GM20000 (cell line): ENCODE results near the gene EFTUD2.

Experiments
- DNase-seq: peaks from one replicate; pipeline ENCODE4 v3.0.0; 2012; ENCODE audit warnings: low spot score
- CTCF ChIP-seq: IDR thresholded peaks from 2 replicates; pipeline ENCODE4 v1.5.1; 2012; ENCODE audit warnings: mild to moderate bottlenecking, control low read depth; ENCODE audit errors: extremely low read depth, missing control alignments

EFTUD2 gene

GRCh38 chr17:44878627-44879221 lies 20.5 kb downstream of the EFTUD2 start:
- TF ChIP-seq CTCF: no peak
- peak; percentile 33 for DNase-seq

GRCh38 chr17:44877121-44877520 lies 22.1 kb downstream of the EFTUD2 start:
- TF ChIP-seq CTCF: no peak
- DNase-seq: no peak

GRCh38 chr17:44875761-44876160 lies 23.5 kb downstream of the EFTUD2 start:
- no peak for DNase-seq
- TF ChIP-seq CTCF: no peak

GRCh38 chr17:44872131-44872768 lies 27.0 kb downstream of the EFTUD2 start:
- no peak for DNase-seq
- TF ChIP-seq CTCF: no peak

GRCh38 chr17:44871556-44871955 lies 27.7 kb downstream of the EFTUD2 start:
- no peak for TF ChIP-seq CTCF
- no peak for DNase-seq

- no peak for DNase-seq
- no peak for TF ChIP-seq CTCF
Measured at GRCh38 chr17:44867841-44868240, 31.4 kb downstream of the EFTUD2 start.

- DNase-seq: no peak
- TF ChIP-seq CTCF: no peak
Measured at GRCh38 chr17:44865931-44866330, 33.3 kb downstream of the EFTUD2 start.
